GM21367 (cell line): ENCODE results near the gene GOLGA7B.

Source experiments
- ATAC-seq: cut with Tn5 transposase; IDR thresholded peaks from one replicate; pipeline ENCODE4 v1.9.1; 2021; ENCODE audit not compliant: unreplicated experiment

GOLGA7B gene

GRCh38 chr10:97849687-97850402, at the start of gene GOLGA7B:
Gene GOLGA7B (plus strand): TSS chr10:97849843. CDS start chr10:97850304, 461 bp downstream.
- no peak for ATAC-seq

GRCh38 chr10:97800474-97800873, 49.2 kb upstream of the GOLGA7B start:
- no peak for ATAC-seq

GRCh38 chr10:97801422-97801821, 48.2 kb upstream of the GOLGA7B start:
- no peak for ATAC-seq

GRCh38 chr10:97805096-97805884, 44.4 kb upstream of the GOLGA7B start:
- ATAC-seq = no peak

GRCh38 chr10:97805949-97806348, 43.7 kb upstream of the GOLGA7B start:
- no peak for ATAC-seq

- ATAC-seq = no peak
Measured at GRCh38 chr10:97810446-97810845, 39.2 kb upstream of the GOLGA7B start.

- ATAC-seq = no peak
Measured at GRCh38 chr10:97811958-97812357, 37.7 kb upstream of the GOLGA7B start.

GRCh38 chr10:97812696-97813095, 36.9 kb upstream of the GOLGA7B start:
- ATAC-seq = no peak

GRCh38 chr10:97813311-97813710, 36.3 kb upstream of the GOLGA7B start:
- ATAC-seq = no peak

GRCh38 chr10:97814996-97815395, 34.6 kb upstream of the GOLGA7B start:
- no peak for ATAC-seq

- ATAC-seq = no peak
Measured at GRCh38 chr10:97816609-97817008, 33.0 kb upstream of the GOLGA7B start.

GRCh38 chr10:97818572-97818971, 31.1 kb upstream of the GOLGA7B start:
- ATAC-seq = no peak

- ATAC-seq = no peak
Measured at GRCh38 chr10:97820096-97820704, 29.4 kb upstream of the GOLGA7B start.

GRCh38 chr10:97821308-97822038, 28.2 kb upstream of the GOLGA7B start:
- no peak for ATAC-seq

GRCh38 chr10:97822261-97822687, 27.4 kb upstream of the GOLGA7B start:
- no peak for ATAC-seq

GRCh38 chr10:97823734-97824133, 25.9 kb upstream of the GOLGA7B start:
- no peak for ATAC-seq

GRCh38 chr10:97825020-97825760, 24.5 kb upstream of the GOLGA7B start:
- no peak for ATAC-seq

GRCh38 chr10:97826892-97827291, 22.8 kb upstream of the GOLGA7B start:
- no peak for ATAC-seq

- ATAC-seq = no peak
Measured at GRCh38 chr10:97827702-97828291, 21.8 kb upstream of the GOLGA7B start.

GRCh38 chr10:97828721-97829120, 20.9 kb upstream of the GOLGA7B start:
- no peak for ATAC-seq
